COLO829 (cell line): ENCODE data around the gene ZNF423.

Experiments
- DNase-seq: peaks from one replicate; pipeline ENCODE4 v3.0.0; 2012; ENCODE audit warnings: low spot score

The ZNF423 gene

GRCh38 chr16:49724774-49725173 lies 131.1 kb downstream of the ZNF423 start:
- DNase-seq, result no peak

- no peak for DNase-seq
These were observed 132.6 kb downstream of the ZNF423 start for GRCh38 chr16:49723310-49723709.

- DNase-seq, result no peak
These were observed 135.7 kb downstream of the ZNF423 start for GRCh38 chr16:49720225-49720624.

GRCh38 chr16:49717689-49718088 lies 138.2 kb downstream of the ZNF423 start:
- no peak for DNase-seq

- no peak for DNase-seq
These were observed 139.5 kb downstream of the ZNF423 start for GRCh38 chr16:49716339-49716934.

GRCh38 chr16:49713770-49714169 lies 142.1 kb downstream of the ZNF423 start:
- no peak for DNase-seq

GRCh38 chr16:49712542-49712941 lies 143.4 kb downstream of the ZNF423 start:
- DNase-seq, result no peak

GRCh38 chr16:49712106-49712505 lies 143.8 kb downstream of the ZNF423 start:
- no peak for DNase-seq

- no peak for DNase-seq
These were observed 146.9 kb downstream of the ZNF423 start for GRCh38 chr16:49709057-49709456.

GRCh38 chr16:49708491-49708890 lies 147.4 kb downstream of the ZNF423 start:
- DNase-seq, result no peak

- no peak for DNase-seq
These were observed 149.1 kb downstream of the ZNF423 start for GRCh38 chr16:49706620-49707355.

GRCh38 chr16:49704586-49705155 lies 151.2 kb downstream of the ZNF423 start:
- no peak for DNase-seq

GRCh38 chr16:49703483-49703882 lies 152.4 kb downstream of the ZNF423 start:
- DNase-seq, result no peak

- no peak for DNase-seq
These were observed 154.0 kb downstream of the ZNF423 start for GRCh38 chr16:49701789-49702494.

GRCh38 chr16:49701065-49701685 lies 154.7 kb downstream of the ZNF423 start:
- no peak for DNase-seq

- no peak for DNase-seq
These were observed 155.5 kb downstream of the ZNF423 start for GRCh38 chr16:49700251-49701064.

GRCh38 chr16:49699841-49700175 lies 156.1 kb downstream of the ZNF423 start:
- DNase-seq, result no peak

GRCh38 chr16:49698931-49699840 lies 156.7 kb downstream of the ZNF423 start:
- DNase-seq, result no peak

GRCh38 chr16:49698453-49698815 lies 157.5 kb downstream of the ZNF423 start:
- DNase-seq, result no peak

- DNase-seq, result no peak
These were observed 158.1 kb downstream of the ZNF423 start for GRCh38 chr16:49697631-49698452.
